Ecto neural progenitor cell (in vitro differentiated cells): ENCODE data around the gene TMCC1.
"Not testable (repeated sequence)": the region's sequence is repeated elsewhere in the genome, so short reads cannot be mapped to it uniquely, and the experiment has no call there.

Experiments
- DNase-seq: peaks from one replicate; pipeline ENCODE4 v3.0.0-alpha.2; 2018; ENCODE audit warnings: low spot score

Gene TMCC1

GRCh38 chr3:129835198-129835597, 58.3 kb downstream of the TMCC1 start:
- DNase-seq: no peak

DNA sequence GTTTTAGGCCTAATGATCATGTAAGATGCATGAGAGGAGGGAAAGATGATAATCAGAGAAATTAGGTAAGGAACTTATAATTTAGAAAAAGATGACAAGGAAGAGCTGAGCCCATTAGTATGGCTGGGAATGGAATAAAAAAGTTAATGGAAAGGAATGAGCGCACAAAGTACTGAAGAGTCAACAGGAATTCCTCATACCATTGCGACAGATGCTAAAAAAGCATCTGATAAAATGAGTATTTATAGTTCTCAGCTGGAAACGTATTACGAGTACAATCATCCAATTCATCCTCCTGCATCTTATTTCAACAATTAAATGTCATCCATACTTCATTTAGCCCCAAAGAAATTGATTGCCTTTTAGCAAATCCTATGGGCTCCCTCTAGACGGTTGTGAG, 58.9 kb downstream of the TMCC1 start:
- DNase-seq: no peak

- not testable (repeated sequence) for DNase-seq
Measured at GRCh38 chr3:129831942-129832341, 61.6 kb downstream of the TMCC1 start.

DNA sequence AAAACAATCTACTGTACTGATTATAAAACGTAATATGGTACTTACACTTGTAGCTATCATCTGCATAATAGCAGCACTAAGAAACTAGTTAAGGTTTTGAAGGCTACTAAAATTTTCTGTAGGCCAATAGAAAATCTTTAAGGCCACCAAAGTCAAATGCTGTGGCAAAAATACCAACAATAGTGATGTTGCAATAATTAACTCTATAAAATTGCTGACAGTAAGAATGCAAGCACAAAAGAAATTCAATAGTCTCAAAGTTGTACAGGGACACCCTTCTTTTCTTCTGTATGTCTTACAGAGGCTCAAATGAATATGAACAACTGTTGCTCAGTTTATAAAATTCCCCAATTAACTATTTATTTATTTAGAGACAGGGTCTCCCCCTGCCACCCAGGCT, 62.0 kb downstream of the TMCC1 start:
- no peak for DNase-seq

GRCh38 chr3:129829640-129830039, 63.9 kb downstream of the TMCC1 start:
- no peak for DNase-seq

DNA sequence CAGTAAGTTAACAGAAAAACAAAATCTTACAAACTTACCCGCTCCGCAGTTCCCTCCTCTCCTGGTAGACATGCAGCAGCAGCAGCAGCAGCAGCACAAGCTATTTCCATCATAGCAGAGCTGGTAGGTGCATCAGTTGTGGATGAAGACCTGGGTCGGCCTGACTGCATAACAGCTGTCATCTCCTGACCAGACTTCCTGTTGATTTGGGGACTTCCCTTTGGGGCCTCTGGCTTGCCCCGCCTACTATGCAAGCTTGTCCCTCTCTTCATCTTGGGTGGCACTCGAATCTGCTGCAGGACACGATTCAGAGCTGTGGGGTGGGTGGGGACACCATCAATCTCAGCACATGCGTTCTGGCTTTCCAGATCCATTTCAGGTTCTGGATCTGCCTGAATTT, 65.7 kb downstream of the TMCC1 start:
- no peak for DNase-seq

GRCh38 chr3:129824926-129825541, 68.5 kb downstream of the TMCC1 start:
- no peak for DNase-seq

DNA sequence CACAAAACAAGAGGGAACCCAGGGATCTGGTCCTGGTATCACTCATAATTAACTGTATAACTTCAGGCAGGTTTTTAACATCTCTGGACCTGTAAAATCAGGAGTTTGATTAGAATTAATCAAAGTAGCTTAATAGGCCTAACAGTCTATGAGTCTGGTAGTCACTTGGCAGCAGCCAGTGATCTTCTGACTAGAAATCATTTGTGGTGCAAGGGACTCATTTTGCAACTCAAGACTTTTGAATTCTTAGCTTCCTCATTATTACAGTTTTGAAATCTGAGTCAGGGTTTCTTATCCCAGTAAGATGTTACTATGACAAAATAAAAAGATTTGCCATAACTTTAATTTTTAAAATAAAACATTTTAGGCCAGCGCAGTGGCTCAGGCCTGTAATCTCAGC, 70.8 kb downstream of the TMCC1 start:
- DNase-seq: no peak

DNA sequence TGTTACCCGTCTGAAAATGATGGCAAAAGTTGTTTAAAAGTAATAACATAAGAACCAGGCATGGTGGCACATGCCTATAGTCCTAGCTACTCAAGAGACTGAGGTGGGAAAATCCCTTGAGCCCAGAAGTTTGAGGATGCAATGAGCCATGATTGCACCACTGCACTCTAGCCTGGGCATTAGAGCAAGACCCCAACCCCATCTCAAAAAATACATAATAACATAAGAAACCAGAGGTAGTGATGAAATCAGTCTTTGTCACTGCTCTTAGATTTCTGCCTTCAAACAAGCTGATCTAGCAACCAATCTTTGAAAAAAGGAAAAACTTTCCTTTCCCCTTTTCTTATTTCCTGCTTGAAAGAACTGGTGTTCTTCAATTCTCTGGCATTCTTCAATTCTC, 71.3 kb downstream of the TMCC1 start:
- no peak for DNase-seq

DNA sequence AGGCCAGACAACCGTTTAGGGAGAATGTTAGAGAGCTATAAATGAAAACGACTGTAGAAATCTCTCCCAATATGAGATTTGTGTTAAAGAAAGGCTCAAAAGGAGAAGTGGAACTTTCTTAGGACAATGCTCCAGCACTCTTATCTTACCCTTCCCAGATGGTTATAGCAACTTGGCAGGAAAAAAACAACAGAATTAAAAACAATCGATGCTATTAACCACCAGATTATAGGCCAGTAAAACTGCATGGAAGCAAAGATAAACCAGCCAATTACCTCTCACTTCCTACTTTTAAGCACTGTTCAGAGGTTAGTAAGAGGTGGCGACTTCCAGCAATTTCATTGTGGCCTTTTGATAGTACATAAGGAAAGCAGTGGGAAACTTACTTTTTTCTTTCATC, 72.9 kb downstream of the TMCC1 start:
- no peak for DNase-seq

GRCh38 chr3:129812589-129812988, 80.9 kb downstream of the TMCC1 start:
- DNase-seq: no peak

DNA sequence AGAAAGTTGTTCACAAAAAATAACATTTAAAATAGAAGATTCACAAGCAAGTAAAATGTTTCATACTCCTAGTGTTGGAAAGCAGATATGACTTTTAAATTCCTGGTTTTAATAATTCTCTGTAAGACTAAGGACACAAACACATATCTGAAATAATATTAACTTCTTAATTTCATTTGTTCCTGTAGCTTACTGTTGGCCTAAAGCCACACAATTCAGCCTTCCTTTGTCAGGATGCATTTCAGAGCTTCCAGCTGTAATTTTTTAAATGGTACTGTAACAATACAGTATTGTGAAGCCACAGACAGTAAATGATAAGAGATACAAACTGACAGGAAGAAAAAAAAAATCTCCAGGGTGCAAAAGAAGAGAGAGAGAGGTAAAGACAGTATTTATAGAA, 84.2 kb downstream of the TMCC1 start:
- DNase-seq: no peak

- DNase-seq: no peak
Measured at GRCh38 chr3:129796146-129796545, 97.4 kb downstream of the TMCC1 start.

DNA sequence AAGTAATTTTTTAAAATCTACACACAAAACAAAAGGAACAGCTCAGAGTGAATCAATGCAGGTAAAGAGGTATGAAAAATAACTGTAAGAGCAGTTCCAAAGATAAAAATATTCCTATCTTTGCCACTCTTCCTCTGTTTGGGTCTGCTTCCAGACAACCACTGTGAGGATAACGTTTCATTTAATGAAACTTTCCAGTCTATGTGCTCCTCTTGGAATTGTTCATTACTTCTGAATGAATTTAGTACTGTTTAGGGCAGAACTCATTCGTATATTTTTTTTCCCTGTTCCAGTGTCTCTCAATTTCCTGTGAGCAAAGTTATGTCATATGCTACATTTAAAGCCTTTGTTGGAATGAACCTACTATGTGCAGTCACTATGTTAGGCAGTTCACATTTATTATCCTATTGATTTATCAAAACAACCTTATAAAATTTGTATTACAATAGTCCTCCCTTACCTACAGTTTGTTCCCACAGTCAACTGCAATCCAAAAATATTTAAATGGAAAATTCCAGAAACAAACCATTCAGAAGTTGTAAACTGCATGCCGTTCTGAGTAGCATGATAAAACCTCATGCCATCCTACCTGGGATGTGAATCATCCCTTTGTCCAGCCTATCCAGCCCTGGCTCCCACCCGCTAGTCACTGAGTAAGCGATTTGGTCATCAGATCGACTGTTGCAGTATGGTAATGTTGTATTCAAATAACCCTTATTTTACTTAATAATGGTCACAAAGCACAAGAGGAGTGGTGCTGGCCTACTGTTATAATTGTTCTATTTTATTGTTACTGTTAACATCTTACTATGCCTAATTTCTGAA, 98.1 kb downstream of the TMCC1 start:
- DNase-seq: no peak

DNA sequence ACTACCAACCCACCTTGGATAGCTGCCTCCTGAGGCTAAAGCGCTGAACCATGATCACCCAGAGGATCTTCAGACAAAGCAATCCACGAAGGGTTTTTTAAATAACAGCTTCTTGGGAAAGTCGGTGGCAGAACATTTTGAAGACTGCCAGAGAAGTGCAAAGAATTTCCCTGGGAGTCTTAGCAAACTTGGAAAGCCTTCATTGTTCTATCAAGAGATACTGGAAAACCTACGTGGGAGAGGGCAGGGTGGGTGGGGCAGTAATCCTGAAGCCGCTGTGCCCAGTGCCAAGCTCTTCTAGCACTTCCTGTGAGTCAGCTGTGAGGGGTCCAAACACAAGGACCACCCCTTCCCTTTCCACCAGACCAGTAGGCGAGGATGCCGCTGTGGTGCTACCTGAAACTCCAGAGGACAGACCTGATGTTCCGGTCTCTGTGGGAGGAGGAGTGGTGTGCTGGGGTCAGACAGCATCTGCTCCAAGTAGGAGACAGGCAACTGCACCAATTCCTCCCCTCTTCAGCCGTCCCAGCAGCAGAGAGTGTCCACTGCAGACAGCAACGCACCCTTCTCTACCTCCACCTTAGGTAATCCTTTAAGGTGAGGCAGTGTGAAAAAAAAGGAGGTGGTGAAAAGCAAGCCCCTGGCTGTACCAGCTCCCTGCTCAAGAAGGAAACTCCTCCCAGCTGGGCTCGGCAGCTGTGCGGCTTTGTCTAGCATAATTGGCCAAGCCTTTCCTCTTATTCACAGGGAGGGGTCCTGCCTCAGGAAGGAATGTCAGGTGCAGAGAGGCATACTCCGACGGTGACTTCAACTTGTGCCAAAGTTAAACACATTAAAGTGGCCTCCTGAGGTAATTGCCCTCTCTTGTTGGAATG, 99.0 kb downstream of the TMCC1 start:
- DNase-seq: peak; percentile 71

GRCh38 chr3:129793942-129794310, 99.6 kb downstream of the TMCC1 start:
- peak; percentile 67 for DNase-seq

- no peak for DNase-seq
Measured at GRCh38 chr3:129793319-129793718, 100.2 kb downstream of the TMCC1 start.

DNA sequence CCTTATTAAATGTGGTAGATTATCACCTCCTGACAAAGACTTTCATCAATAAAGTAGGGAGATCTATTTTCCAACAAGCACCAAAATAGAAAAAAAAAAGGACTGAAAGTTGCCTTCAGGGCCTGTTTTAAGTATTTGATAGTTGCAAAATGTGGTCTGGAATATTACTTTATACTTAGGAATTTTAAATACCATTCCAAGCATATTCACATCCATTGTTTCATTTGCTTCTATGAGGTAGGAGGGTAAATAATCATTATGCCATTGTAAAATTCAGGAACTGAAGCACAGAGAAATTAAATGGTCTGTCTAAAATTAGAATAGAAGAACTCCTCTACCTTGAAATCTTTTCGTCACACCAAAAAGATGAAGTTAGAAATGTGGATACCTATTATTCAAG, 110.0 kb downstream of the TMCC1 start:
- DNase-seq: no peak

DNA sequence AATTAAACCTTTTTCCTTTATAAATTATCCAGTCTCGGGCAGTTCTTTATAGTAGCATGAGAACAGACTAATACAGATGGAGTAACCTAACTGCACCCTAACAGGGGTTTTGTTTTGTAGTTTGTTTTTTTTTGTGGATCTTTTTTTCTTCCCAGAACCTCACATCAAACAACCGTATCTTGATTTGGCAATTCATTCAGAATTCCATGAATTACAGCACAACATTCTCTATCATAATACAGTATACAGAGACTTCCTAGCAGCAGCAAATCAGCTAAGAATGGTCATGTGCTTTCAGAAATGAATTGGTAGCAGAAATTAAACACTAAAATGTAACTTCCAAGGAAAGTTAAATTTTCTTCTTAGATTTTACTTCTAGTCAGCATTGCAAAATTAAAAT, 114.6 kb downstream of the TMCC1 start:
- no peak for DNase-seq

- no peak for DNase-seq
Measured at GRCh38 chr3:129777806-129778205, 115.7 kb downstream of the TMCC1 start.

DNA sequence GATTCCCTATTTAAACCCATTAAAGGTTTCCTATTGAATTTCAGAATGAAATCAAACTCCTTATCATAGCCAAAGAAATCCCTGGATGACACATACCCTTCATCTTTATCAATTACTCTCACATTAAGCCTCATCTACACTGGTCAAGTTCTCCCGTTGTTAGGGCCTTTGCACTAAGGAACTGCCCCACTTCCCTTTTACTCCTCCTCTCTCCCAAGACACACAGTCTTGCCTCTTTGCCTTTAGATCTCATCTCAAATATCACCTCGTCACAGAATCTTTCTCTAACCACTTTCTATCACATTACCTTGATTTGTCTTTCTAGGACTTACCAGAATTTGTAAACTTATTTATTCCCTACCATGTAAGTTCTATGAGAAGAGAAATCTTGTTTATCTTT, 117.6 kb downstream of the TMCC1 start:
- DNase-seq: no peak

DNA sequence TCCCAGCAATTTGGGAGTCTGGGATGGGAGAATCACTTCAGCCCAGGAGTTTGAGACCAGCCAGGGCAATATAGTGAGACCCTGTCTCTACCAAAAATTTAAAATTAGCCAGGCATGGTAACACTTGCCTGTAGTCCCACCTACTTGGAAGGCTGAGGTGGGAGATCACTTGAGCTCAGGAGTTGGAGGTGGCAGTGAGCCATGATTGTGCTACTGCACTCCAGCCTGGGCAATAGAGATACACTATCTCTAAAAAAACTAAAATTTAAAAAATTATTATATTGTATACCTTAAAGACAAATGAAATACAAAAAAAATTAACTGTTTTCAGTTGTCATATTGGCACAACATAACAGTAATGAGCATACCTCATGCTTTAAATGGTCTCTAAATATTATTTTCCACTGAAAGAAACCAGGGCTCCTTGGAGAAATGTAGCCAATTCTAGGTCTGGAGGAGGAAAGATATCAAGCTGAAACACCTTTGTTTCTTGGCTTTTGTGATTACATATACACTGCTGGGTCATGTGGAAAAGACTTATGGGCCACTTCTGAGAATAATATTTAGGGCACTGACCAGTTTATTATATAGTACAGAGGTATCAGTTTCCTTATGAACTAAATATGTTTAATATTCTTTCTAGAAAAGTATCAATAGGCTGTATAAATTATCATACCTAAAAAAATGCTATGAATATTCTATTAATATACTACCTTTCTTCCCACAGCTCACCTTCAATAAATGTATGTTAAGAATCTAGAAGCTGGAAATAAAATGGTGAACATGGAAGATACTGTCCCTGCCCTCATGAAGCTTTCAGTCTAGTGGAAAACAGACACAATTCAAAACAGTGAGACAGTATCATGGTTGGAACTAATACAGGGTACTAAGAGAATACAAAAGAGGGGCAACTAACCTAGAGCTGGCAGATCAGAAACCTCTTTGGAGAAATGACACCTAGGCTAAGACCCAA, 119.5 kb downstream of the TMCC1 start:
- DNase-seq: no peak
